IMR-90 (cell line): ENCODE measurements around the gene EEF1AKMT2. TPM values are rescaled to one million over a fixed set of nuclear protein-coding genes. Genes with fewer than 3 reads are reported as not detected.

ENCODE experiments used
- ATAC-seq: fragments of 200-7000 bp; cut with Tn5 transposase; 2 replicates; pipeline ENCODE4 v1.9.1; 2020; ENCODE audit warnings: low read depth, mild to moderate bottlenecking, moderate library complexity
- BruUV-seq: library from RNA; stranded (reverse); fragments of 400-500 nt; replicated peaks from 2 replicates; lab custom pipeline; 2021; lab: Mats Ljungman, UMichigan
- CTCF ChIA-PET: fragments of 300-600 bp; formaldehyde crosslinking; extraction: SDS; loops from one replicate; lab custom pipeline; 2021; ENCODE audit warnings: antibody characterized with exemption; lab: Yijun Ruan, JAX
- POLR2A ChIA-PET: fragments of 300-600 bp; sonication (Branson Sonifier 250); formaldehyde crosslinking; loops from one replicate; lab custom pipeline; 2022; ENCODE audit warnings: antibody characterized with exemption; ENCODE audit not compliant: unreplicated experiment; lab: Charles Lee
- DNase-seq: peaks from one replicate; pipeline ENCODE4 v3.0.0; 2013
- H2AFZ ChIP-seq: replicated peaks from 2 replicates; pipeline ENCODE3; 2013; ENCODE audit warnings: low read length, mild to moderate bottlenecking; ENCODE audit not compliant: poor library complexity
- H2AK5ac ChIP-seq: 2 replicates; pipeline ENCODE4 v1.6.1; 2013; ENCODE audit warnings: low read depth, low read length, inconsistent platforms
- H2AK9ac ChIP-seq: replicated peaks from 2 replicates; pipeline ENCODE3; 2013; ENCODE audit warnings: mild to moderate bottlenecking, low read depth, low read length, moderate library complexity; ENCODE audit not compliant: poor library complexity
- H2BK120ac ChIP-seq: 2 replicates; pipeline ENCODE4 v1.6.1; 2013; ENCODE audit warnings: low read depth, low read length, inconsistent platforms
- H2BK15ac ChIP-seq: 3 replicates; pipeline ENCODE4 v1.6.1; 2013; ENCODE audit warnings: low read depth, low read length, inconsistent platforms
- H2BK20ac ChIP-seq: 2 replicates; pipeline ENCODE4 v1.6.1; 2013; ENCODE audit warnings: low read depth, mild to moderate bottlenecking, inconsistent platforms, low read length, moderate library complexity
- H2BK5ac ChIP-seq: 2 replicates; pipeline ENCODE4 v1.6.1; 2013; ENCODE audit warnings: mild to moderate bottlenecking, low read depth, low read length, inconsistent platforms; ENCODE audit not compliant: poor library complexity, severe bottlenecking
- H3K14ac ChIP-seq: replicated peaks from 2 replicates; pipeline ENCODE4 v1.6.1; 2013; ENCODE audit warnings: low read depth, low read length, inconsistent platforms
- H3K18ac ChIP-seq: 2 replicates; pipeline ENCODE4 v1.6.1; 2013; ENCODE audit warnings: low read depth, low read length, control low read depth
- H3K23ac ChIP-seq: 2 replicates; pipeline ENCODE4 v1.6.1; 2013; ENCODE audit warnings: low read depth, low read length, inconsistent platforms
- H3K27ac ChIP-seq: 2 replicates; pipeline ENCODE4 v1.5.1; 2013; ENCODE audit warnings: mild to moderate bottlenecking, control low read depth, low read length; ENCODE audit not compliant: insufficient read depth
- H3K27me3 ChIP-seq: 2 replicates; pipeline ENCODE4 v1.6.1; 2013; ENCODE audit warnings: low read length; ENCODE audit not compliant: control insufficient read depth, insufficient read depth
- H3K36me3 ChIP-seq: 2 replicates; pipeline ENCODE4 v1.6.1; 2013; ENCODE audit warnings: low read length, mixed read lengths; ENCODE audit not compliant: control insufficient read depth, insufficient read depth
- H3K4ac ChIP-seq: 2 replicates; pipeline ENCODE4 v1.6.1; 2013; ENCODE audit warnings: low read depth, low read length, inconsistent platforms
- H3K4me1 ChIP-seq: 2 replicates; pipeline ENCODE4 v1.6.1; 2013; ENCODE audit warnings: low read length, mixed read lengths; ENCODE audit not compliant: control insufficient read depth, insufficient read depth
- H3K4me2 ChIP-seq: 2 replicates; pipeline ENCODE4 v1.6.1; 2013; ENCODE audit warnings: low read depth, mild to moderate bottlenecking, control low read depth, low read length, moderate library complexity
- H3K4me3 ChIP-seq: 2 replicates; pipeline ENCODE4 v1.5.1; 2013; ENCODE audit warnings: low read depth, mild to moderate bottlenecking, control low read depth, low read length, moderate library complexity; ENCODE audit not compliant: insufficient read depth
- H3K56ac ChIP-seq: 2 replicates; pipeline ENCODE4 v1.6.1; 2013; ENCODE audit warnings: low read length, inconsistent platforms; ENCODE audit not compliant: insufficient read depth; ENCODE audit errors: extremely low read depth
- H3K79me1 ChIP-seq, 2 experiments: 2 replicates each; pipeline ENCODE4 v1.6.1; 2013; ENCODE audit warnings: low read length in 2 of 2, inconsistent platforms in 1 of 2, low read depth in 1 of 2
- H3K9ac ChIP-seq: 2 replicates; pipeline ENCODE4 v1.6.1; 2013; ENCODE audit warnings: low read depth, low read length, control low read depth
- H3K9me1 ChIP-seq: 2 replicates; pipeline ENCODE4 v1.6.1; 2013; ENCODE audit warnings: low read length, inconsistent platforms; ENCODE audit not compliant: insufficient read depth
- H3K9me3 ChIP-seq: 2 replicates; pipeline ENCODE4 v1.6.1; 2013; ENCODE audit warnings: low read length; ENCODE audit not compliant: control insufficient read depth, insufficient read depth
- H4K20me1 ChIP-seq: 2 replicates; pipeline ENCODE4 v1.6.1; 2013; ENCODE audit warnings: low read length, inconsistent platforms; ENCODE audit not compliant: insufficient read depth
- H4K5ac ChIP-seq: 2 replicates; pipeline ENCODE4 v1.6.1; 2013; ENCODE audit warnings: mild to moderate bottlenecking, low read depth, low read length, control low read depth
- H4K8ac ChIP-seq, 2 experiments: 2 replicates each; pipeline ENCODE4 v1.6.1; 2013; ENCODE audit warnings: low read depth in 2 of 2, low read length in 2 of 2, control low read depth in 1 of 2, inconsistent platforms in 1 of 2
- H4K91ac ChIP-seq: 2 replicates; pipeline ENCODE4 v1.6.1; 2013; ENCODE audit warnings: low read depth, low read length, inconsistent platforms; ENCODE audit not compliant: insufficient read depth
- BHLHE40 ChIP-seq: fragments of 150-350 bp; IDR thresholded peaks from 2 replicates; pipeline ENCODE4 v1.6.1; 2016; ENCODE audit warnings: mild to moderate bottlenecking, low read depth, low read length
- CEBPB ChIP-seq: IDR thresholded peaks from 2 replicates; pipeline ENCODE4 v1.6.1; 2012; ENCODE audit warnings: low read depth, low read length, improper control_type of control experiment
- CHD1 ChIP-seq: IDR thresholded peaks from 2 replicates; pipeline ENCODE4 v1.6.1; 2012; ENCODE audit warnings: low read depth, low read length, improper control_type of control experiment
- FOS ChIP-seq: fragments of 150-350 bp; IDR thresholded peaks from 2 replicates; pipeline ENCODE4 v1.6.1; 2016; ENCODE audit warnings: low read depth, low read length
- MAFK ChIP-seq: IDR thresholded peaks from 2 replicates; pipeline ENCODE4 v1.6.1; 2012; ENCODE audit warnings: low read depth, low read length, improper control_type of control experiment
- MXI1 ChIP-seq: IDR thresholded peaks from 2 replicates; pipeline ENCODE4 v1.6.1; 2012; ENCODE audit warnings: low read depth, mild to moderate bottlenecking, low read length, moderate library complexity, borderline replicate concordance
- NFE2L2 ChIP-seq: fragments of 150-350 bp; IDR thresholded peaks from 2 replicates; pipeline ENCODE4 v1.6.1; 2016; ENCODE audit warnings: low read depth, mild to moderate bottlenecking, low read length
- POLR2A ChIP-seq: IDR thresholded peaks from 2 replicates; pipeline ENCODE4 v1.6.1; 2012; ENCODE audit warnings: mild to moderate bottlenecking, low read depth, low read length
- RAD21 ChIP-seq: IDR thresholded peaks from 2 replicates; pipeline ENCODE4 v1.6.1; 2012; ENCODE audit warnings: low read length, improper control_type of control experiment
- RCOR1 ChIP-seq: IDR thresholded peaks from 2 replicates; pipeline ENCODE4 v1.6.1; 2012; ENCODE audit warnings: mild to moderate bottlenecking, low read length, improper control_type of control experiment; ENCODE audit not compliant: insufficient replicate concordance
- SMC3 ChIP-seq: fragments of 150-350 bp; IDR thresholded peaks from 2 replicates; pipeline ENCODE4 v1.6.1; 2016; ENCODE audit warnings: low read depth, mild to moderate bottlenecking, antibody characterized with exemption, low read length, moderate library complexity
- WGBS, 2 experiments: methylation state at CpG; one replicate each; pipeline versions ENCODE4 v1.1.5 to v1.1.7; 2013; ENCODE audit warnings: missing lambda C conversion rate in 2 of 2; ENCODE audit not compliant: insufficient read length in 1 of 2; ENCODE audit errors: extremely low coverage in 2 of 2; 5-methylcytosine and 5-hydroxymethylcytosine counted together
- dilution Hi-C: fragments of 300-500 bp; cut with HindIII; formaldehyde crosslinking; loops from one replicate; pipeline ENCODE4 v1.14.3; 2018; ENCODE audit warnings: low sequenced_read_pairs; ENCODE audit not compliant: unreplicated experiment
- in situ Hi-C: fragments of 300-500 bp; cut with MboI; formaldehyde crosslinking; loops from 3 replicates; pipeline ENCODE4 v1.14.3; 2019; ENCODE audit warnings: low sequenced_read_pairs, inconsistent platforms, mixed read lengths
- intact Hi-C: fragments of 100-400 bp; cut with micrococcal nuclease; formaldehyde crosslinking; loops from 2 replicates; pipeline ENCODE4 v1.10.0; 2022
- polyA plus RNA-seq, 3 experiments: library from polyadenylated mRNA; depleted of rRNA; stranded (reverse); fragments of >200 nt; gene quantifications; 2 replicates each; pipeline ENCODE4 v1.2.3, GENCODE V29; 2012; ENCODE audit warnings: low replicate concordance in 1 of 3
- total RNA-seq: library from RNA; depleted of rRNA; stranded (reverse); fragments of >200 nt; gene quantifications from 2 replicates; pipeline ENCODE4 v1.2.3, GENCODE V29; 2012
- TF ChIP-seq, protein P1 (sequence below): conservative IDR thresholded peaks from 2 replicates; pipeline ENCODE4 v1.5.1; 2012; ENCODE audit warnings: mild to moderate bottlenecking, low read depth, low read length, improper control_type of control experiment
- TF ChIP-seq, protein P2 (sequence below): fragments of 150-350 bp; IDR thresholded peaks from 2 replicates; pipeline ENCODE4 v1.6.1; 2016; ENCODE audit warnings: low read depth, mild to moderate bottlenecking, low read length, moderate library complexity, borderline replicate concordance
- TF ChIP-seq, protein P3 (sequence below): fragments of 150-350 bp; IDR thresholded peaks from 2 replicates; pipeline ENCODE4 v1.6.1; 2017; ENCODE audit warnings: mild to moderate bottlenecking, antibody characterized with exemption, low read length, low read depth

EEF1AKMT2 gene
- total and polyA plus RNA-seq, 2 of the 4 experiments (the other 2 are of a cell fraction): 9.7 to 12.7 TPM

DNA sequence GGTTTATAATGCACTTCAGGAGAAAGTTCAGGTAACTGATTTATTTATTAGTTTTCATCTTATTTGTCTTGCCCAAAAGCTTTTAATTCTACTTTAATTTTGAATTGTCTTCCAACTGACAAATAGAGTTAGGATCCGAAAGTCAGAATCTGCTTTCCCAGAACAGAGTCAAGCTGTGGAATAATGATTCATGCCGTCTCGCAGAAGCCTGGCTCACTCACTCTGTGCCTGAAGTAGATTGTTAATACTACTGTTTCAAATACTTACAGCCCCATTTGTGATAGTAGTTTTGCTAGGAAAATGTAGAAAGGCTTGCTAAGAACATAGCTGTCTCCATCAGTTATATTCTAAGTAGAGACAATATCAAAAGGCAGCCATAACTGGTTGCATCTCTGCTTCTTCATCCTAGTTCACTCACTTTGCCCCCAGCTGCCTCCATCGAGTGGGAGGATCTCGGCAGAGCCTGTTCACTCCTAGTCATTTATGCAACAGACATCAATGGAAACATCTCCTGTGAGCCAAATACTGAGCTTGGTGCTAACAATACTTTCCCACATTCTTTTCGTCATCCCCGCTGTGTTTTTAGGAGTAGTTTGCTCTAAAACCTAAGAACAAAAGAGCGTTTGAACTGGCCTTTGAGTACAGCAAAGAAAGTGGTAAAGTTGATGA, 37.9 kb upstream of the EEF1AKMT2 start:
- Histone ChIP-seq H4K91ac (no peak overlapping the region), H4K20me1 (no peaks in the 10 kb centered on the region), H3K14ac (no peak overlapping the region), H3K4ac (no peak overlapping the region), H3K9me1 (0 out of 2 replicates have a peak, but pooled peaks cover under 1% of the 10 kb centered on the region), H2BK15ac (no peak overlapping the region), H2BK120ac (no peak overlapping the region), H2AK9ac (no peak overlapping the region), H3K18ac (no peak overlapping the region), H3K9me3 (no peaks in the 10 kb centered on the region), H2BK5ac (no peak overlapping the region), H3K36me3 (peaks cover 36% of the 10 kb centered on the region), H3K56ac (no peak overlapping the region), H3K27ac (no peak overlapping the region), H3K27me3 (no peaks in the 10 kb centered on the region), H4K5ac (no peak overlapping the region), H3K9ac (no peak overlapping the region), H3K79me1 (peaks cover 0 to 4% of the 10 kb centered on the region in 2 experiments; a peak in 2 of 4 replicates), H3K4me1 (no peaks in the 10 kb centered on the region), H2BK20ac (no peak overlapping the region), H3K4me2 (no peak overlapping the region), H3K4me3 (no peak overlapping the region), H4K8ac (no peak overlapping the region), H2AK5ac (no peak overlapping the region), H3K23ac (no peak overlapping the region), H2AFZ (no peak overlapping the region)
- BruUV-seq: no TSS peak
- CTCF ChIA-PET: no interaction called here
- in situ Hi-C loops: no loop called here
- intact Hi-C loops: no loop called here
- ATAC-seq (no peak), DNase-seq (no peak)
- POLR2A ChIA-PET: no interaction called here
- dilution Hi-C loops: no loop called here
- TF ChIP-seq BHLHE40 (no peak), MAFK (no peak), FOS (no peak), SMC3 (no peak), RCOR1 (no peak), NFE2L2 (no peak), MXI1 (no peak), POLR2A (no peak), CHD1 (no peak), RAD21 (no peak), CEBPB (no peak)
- TF ChIP-seq, protein P1, sequence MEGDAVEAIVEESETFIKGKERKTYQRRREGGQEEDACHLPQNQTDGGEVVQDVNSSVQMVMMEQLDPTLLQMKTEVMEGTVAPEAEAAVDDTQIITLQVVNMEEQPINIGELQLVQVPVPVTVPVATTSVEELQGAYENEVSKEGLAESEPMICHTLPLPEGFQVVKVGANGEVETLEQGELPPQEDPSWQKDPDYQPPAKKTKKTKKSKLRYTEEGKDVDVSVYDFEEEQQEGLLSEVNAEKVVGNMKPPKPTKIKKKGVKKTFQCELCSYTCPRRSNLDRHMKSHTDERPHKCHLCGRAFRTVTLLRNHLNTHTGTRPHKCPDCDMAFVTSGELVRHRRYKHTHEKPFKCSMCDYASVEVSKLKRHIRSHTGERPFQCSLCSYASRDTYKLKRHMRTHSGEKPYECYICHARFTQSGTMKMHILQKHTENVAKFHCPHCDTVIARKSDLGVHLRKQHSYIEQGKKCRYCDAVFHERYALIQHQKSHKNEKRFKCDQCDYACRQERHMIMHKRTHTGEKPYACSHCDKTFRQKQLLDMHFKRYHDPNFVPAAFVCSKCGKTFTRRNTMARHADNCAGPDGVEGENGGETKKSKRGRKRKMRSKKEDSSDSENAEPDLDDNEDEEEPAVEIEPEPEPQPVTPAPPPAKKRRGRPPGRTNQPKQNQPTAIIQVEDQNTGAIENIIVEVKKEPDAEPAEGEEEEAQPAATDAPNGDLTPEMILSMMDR: no peak
- TF ChIP-seq, protein P2, sequence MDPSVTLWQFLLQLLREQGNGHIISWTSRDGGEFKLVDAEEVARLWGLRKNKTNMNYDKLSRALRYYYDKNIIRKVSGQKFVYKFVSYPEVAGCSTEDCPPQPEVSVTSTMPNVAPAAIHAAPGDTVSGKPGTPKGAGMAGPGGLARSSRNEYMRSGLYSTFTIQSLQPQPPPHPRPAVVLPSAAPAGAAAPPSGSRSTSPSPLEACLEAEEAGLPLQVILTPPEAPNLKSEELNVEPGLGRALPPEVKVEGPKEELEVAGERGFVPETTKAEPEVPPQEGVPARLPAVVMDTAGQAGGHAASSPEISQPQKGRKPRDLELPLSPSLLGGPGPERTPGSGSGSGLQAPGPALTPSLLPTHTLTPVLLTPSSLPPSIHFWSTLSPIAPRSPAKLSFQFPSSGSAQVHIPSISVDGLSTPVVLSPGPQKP: no peak
- TF ChIP-seq, protein P3, sequence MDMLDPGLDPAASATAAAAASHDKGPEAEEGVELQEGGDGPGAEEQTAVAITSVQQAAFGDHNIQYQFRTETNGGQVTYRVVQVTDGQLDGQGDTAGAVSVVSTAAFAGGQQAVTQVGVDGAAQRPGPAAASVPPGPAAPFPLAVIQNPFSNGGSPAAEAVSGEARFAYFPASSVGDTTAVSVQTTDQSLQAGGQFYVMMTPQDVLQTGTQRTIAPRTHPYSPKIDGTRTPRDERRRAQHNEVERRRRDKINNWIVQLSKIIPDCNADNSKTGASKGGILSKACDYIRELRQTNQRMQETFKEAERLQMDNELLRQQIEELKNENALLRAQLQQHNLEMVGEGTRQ: no peak
- no CpG with 5 or more reads among the region's 8 CpGs for WGBS, 2 experiments
